Fibroblast of lung (primary cell): ENCODE data around the gene CLSTN2. TPM values are rescaled to one million over a fixed set of nuclear protein-coding genes. Genes with fewer than 3 reads are reported as not detected.

Experiments
- DNase-seq, 2 donors: peaks; one replicate each; pipeline versions ENCODE4 v3.0.0 to v3.0.0-alpha.2; 2010; ENCODE audit warnings: low read depth in 2 of 2
- H2AFZ ChIP-seq: 2 replicates; pipeline ENCODE4 v1.5.1; 2012; ENCODE audit warnings: low read length, control low read depth, inconsistent platforms
- H3K27ac ChIP-seq: 2 replicates; pipeline ENCODE4 v1.5.1; 2011; ENCODE audit warnings: low read length, control low read depth; ENCODE audit not compliant: insufficient read depth
- H3K27me3 ChIP-seq: 2 replicates; pipeline ENCODE4 v1.5.1; 2011; ENCODE audit warnings: mild to moderate bottlenecking, low read length; ENCODE audit not compliant: control insufficient read depth, insufficient read depth
- H3K36me3 ChIP-seq: 2 replicates; pipeline ENCODE4 v1.5.1; 2011; ENCODE audit warnings: low read length; ENCODE audit not compliant: control insufficient read depth, insufficient read depth
- H3K4me1 ChIP-seq: 2 replicates; pipeline ENCODE4 v1.5.1; 2011; ENCODE audit warnings: low read length; ENCODE audit not compliant: control insufficient read depth, insufficient read depth; ENCODE audit errors: extremely low read depth
- H3K4me2 ChIP-seq: 2 replicates; pipeline ENCODE4 v1.5.1; 2011; ENCODE audit warnings: low read length, control low read depth; ENCODE audit not compliant: insufficient read depth; ENCODE audit errors: extremely low read depth
- H3K4me3 ChIP-seq, 4 experiments: fragments of 200-600 bp in 1 of 4; sonication (generic) in 1 of 4; replicated peaks in 1 of 4; 2 replicates each; pipeline ENCODE4 v1.5.1; 2011 to 2016; ENCODE audit warnings: low read length in 4 of 4, low read depth in 3 of 4, mild to moderate bottlenecking in 3 of 4, control low read depth in 2 of 4, inconsistent platforms in 1 of 4, mixed read lengths in 1 of 4; ENCODE audit not compliant: insufficient read depth in 1 of 4; ENCODE audit errors: control extremely low read depth in 1 of 4
- H3K79me2 ChIP-seq: 2 replicates; pipeline ENCODE4 v1.5.1; 2012; ENCODE audit warnings: mild to moderate bottlenecking, low read length, inconsistent platforms; ENCODE audit not compliant: control insufficient read depth, insufficient read depth
- H3K9ac ChIP-seq: 2 replicates; pipeline ENCODE4 v1.5.1; 2011; ENCODE audit warnings: mild to moderate bottlenecking, low read length, control low read depth; ENCODE audit not compliant: insufficient read depth
- H3K9me3 ChIP-seq: 2 replicates; pipeline ENCODE4 v1.5.1; 2012; ENCODE audit warnings: low read depth, low read length; ENCODE audit not compliant: control insufficient read depth, insufficient read depth
- H4K20me1 ChIP-seq: 2 replicates; pipeline ENCODE4 v1.5.1; 2011; ENCODE audit warnings: low read length; ENCODE audit not compliant: control insufficient read depth, insufficient read depth; ENCODE audit errors: extremely low read depth
- EZH2 ChIP-seq: IDR thresholded peaks from 2 replicates; pipeline ENCODE4 v1.5.1; 2012; ENCODE audit warnings: low read length, control low read depth, mild to moderate bottlenecking; ENCODE audit errors: missing control alignments
- polyA plus RNA-seq, 2 donors: library from polyadenylated mRNA; depleted of rRNA in 1 of 2; stranded (reverse) in 1 of 2; unstranded in 1 of 2; fragments of >200 nt; gene quantifications; 2 replicates each; pipeline ENCODE4 v1.2.1, GENCODE V29; 2011 to 2012; ENCODE audit warnings: missing spikeins in 1 of 2
- total RNA-seq: library from RNA; depleted of rRNA; stranded (reverse); fragments of >200 nt; gene quantifications from 2 replicates; pipeline ENCODE4 v1.2.1, GENCODE V29; 2014
- TF ChIP-seq, protein P1 (sequence below), 2 donors: IDR thresholded peaks in 1 of 2; conservative IDR thresholded peaks in 1 of 2; 1 replicate in 1 of 2; 2 replicates in 1 of 2; pipeline ENCODE4 v1.5.1; 2011 to 2012; ENCODE audit warnings: low read length in 2 of 2, control low read depth in 1 of 2, inconsistent platforms in 1 of 2, low read depth in 1 of 2, mild to moderate bottlenecking in 1 of 2

CLSTN2 gene
- total and polyA plus RNA-seq, 2 donors (not counting 1 experiment from before 2014, with no cell fraction given) = under 0.01 to 1.3 TPM

GRCh38 chr3:140576449-140576848 is 641.5 kb downstream of the CLSTN2 start:
- Histone ChIP-seq H3K9ac (no peak overlapping the region), H4K20me1 (no peaks in the 10 kb centered on the region), H3K79me2 (no peaks in the 10 kb centered on the region), H3K36me3 (no peaks in the 10 kb centered on the region), H3K9me3 (no peaks in the 10 kb centered on the region), H3K4me3 (no peak overlapping the region), H3K27ac (no peak overlapping the region), H3K4me1 (no peaks in the 10 kb centered on the region), H3K27me3 (no peaks in the 10 kb centered on the region), H2AFZ (no peak overlapping the region), H3K4me2 (no peak overlapping the region)
- no peak for DNase-seq
- TF ChIP-seq EZH2 = no peak
- TF ChIP-seq, protein P1, sequence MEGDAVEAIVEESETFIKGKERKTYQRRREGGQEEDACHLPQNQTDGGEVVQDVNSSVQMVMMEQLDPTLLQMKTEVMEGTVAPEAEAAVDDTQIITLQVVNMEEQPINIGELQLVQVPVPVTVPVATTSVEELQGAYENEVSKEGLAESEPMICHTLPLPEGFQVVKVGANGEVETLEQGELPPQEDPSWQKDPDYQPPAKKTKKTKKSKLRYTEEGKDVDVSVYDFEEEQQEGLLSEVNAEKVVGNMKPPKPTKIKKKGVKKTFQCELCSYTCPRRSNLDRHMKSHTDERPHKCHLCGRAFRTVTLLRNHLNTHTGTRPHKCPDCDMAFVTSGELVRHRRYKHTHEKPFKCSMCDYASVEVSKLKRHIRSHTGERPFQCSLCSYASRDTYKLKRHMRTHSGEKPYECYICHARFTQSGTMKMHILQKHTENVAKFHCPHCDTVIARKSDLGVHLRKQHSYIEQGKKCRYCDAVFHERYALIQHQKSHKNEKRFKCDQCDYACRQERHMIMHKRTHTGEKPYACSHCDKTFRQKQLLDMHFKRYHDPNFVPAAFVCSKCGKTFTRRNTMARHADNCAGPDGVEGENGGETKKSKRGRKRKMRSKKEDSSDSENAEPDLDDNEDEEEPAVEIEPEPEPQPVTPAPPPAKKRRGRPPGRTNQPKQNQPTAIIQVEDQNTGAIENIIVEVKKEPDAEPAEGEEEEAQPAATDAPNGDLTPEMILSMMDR (conservative IDR thresholded peaks at IDR 0.05 in 1 of 2, IDR thresholded peaks at IDR 0.05 in 1 of 2; ENCODE audit: low read depth in 1 of 2, low read length in 2 of 2) = no peak

DNA sequence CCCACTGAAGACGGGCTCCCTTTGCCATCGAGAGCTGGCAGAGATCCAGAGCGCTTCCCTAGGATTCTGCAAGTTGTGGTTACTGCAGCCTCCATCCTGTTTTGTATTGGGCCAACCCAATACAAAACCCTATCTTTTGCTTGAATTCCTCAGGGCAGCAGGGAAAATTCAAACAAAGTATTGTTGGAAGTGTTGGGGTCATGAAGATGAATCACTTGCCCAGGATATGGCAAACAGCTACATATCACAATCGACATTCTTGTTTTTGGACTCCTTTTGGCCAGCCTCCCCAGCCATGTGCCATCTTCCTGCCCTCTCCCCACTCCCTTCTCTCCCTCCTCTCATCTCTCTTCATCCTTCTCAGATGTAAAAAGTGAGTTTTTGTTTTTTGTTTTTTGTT is 642.9 kb downstream of the CLSTN2 start:
- H3K9me3 ChIP-seq = no peaks in the 10 kb centered on the region
- no peaks in the 10 kb centered on the region for H3K27me3 ChIP-seq
- no peaks in the 10 kb centered on the region for H3K36me3 ChIP-seq
- H3K79me2 ChIP-seq = no peaks in the 10 kb centered on the region
- H4K20me1 ChIP-seq = no peaks in the 10 kb centered on the region
- no peak overlapping the region for H3K4me2 ChIP-seq
- DNase-seq = no peak
- H3K4me3 ChIP-seq = no peak overlapping the region
- H3K4me1 ChIP-seq = no peaks in the 10 kb centered on the region
- TF ChIP-seq, protein P1 (conservative IDR thresholded peaks at IDR 0.05 in 1 of 2, IDR thresholded peaks at IDR 0.05 in 1 of 2; ENCODE audit: low read depth in 1 of 2, low read length in 2 of 2) = no peak
- TF ChIP-seq EZH2 = no peak
- H3K27ac ChIP-seq = no peak overlapping the region
- H2AFZ ChIP-seq = no peak overlapping the region
- H3K9ac ChIP-seq = no peak overlapping the region

- TF ChIP-seq, protein P1 (conservative IDR thresholded peaks at IDR 0.05 in 1 of 2, IDR thresholded peaks at IDR 0.05 in 1 of 2; ENCODE audit: low read depth in 1 of 2, low read length in 2 of 2) = no peak
- no peak for TF ChIP-seq EZH2
- no peak overlapping the region for H3K9ac ChIP-seq
- no peak overlapping the region for H3K27ac ChIP-seq
- H2AFZ ChIP-seq = no peak overlapping the region
- H3K36me3 ChIP-seq = no peaks in the 10 kb centered on the region
- no peak overlapping the region for H3K4me3 ChIP-seq
- H3K79me2 ChIP-seq = no peaks in the 10 kb centered on the region
- no peak overlapping the region for H3K4me2 ChIP-seq
- H3K9me3 ChIP-seq = no peaks in the 10 kb centered on the region
- H3K4me1 ChIP-seq = no peaks in the 10 kb centered on the region
- H3K27me3 ChIP-seq = no peaks in the 10 kb centered on the region
- DNase-seq = no peak
- no peaks in the 10 kb centered on the region for H4K20me1 ChIP-seq
These were observed 644.3 kb downstream of the CLSTN2 start for GRCh38 chr3:140579260-140579659.
